Tibial nerve (tissue), 3 donors: Measurements from ENCODE around the gene RAB17.

ENCODE experiments used
- CTCF ChIP-seq, 5 experiments: fragments of 200-600 bp in 3 of 5; fragments of 450-650 bp in 2 of 5; sonication (generic) in 3 of 5; IDR thresholded peaks; one replicate each; pipeline ENCODE4 v1.5.1; 2016 to 2019; ENCODE audit warnings: antibody characterized with exemption in 5 of 5, mild to moderate bottlenecking in 3 of 5, moderate library complexity in 2 of 5
- POLR2A ChIP-seq, 2 donors: fragments of 450-650 bp; IDR thresholded peaks; one replicate each; pipeline ENCODE4 v1.6.1; 2017; ENCODE audit warnings: antibody characterized with exemption in 2 of 2, mild to moderate bottlenecking in 2 of 2, moderate library complexity in 2 of 2

- TF ChIP-seq CTCF (IDR thresholded peaks at IDR 0.05) = no peak
- no peak for TF ChIP-seq POLR2A (IDR thresholded peaks at IDR 0.05)
These were observed 4.8 kb downstream of the RAB17 start for GRCh38 chr2:237585590-237586221.
